Raji (cell line): ENCODE results near the gene SPEG.

Experiments used
- POLR2A ChIP-seq: IDR thresholded peaks from 2 replicates; pipeline ENCODE4 v1.6.1; 2011; ENCODE audit warnings: low read depth, low read length, control low read depth; ENCODE audit not compliant: insufficient read depth

Gene SPEG

DNA sequence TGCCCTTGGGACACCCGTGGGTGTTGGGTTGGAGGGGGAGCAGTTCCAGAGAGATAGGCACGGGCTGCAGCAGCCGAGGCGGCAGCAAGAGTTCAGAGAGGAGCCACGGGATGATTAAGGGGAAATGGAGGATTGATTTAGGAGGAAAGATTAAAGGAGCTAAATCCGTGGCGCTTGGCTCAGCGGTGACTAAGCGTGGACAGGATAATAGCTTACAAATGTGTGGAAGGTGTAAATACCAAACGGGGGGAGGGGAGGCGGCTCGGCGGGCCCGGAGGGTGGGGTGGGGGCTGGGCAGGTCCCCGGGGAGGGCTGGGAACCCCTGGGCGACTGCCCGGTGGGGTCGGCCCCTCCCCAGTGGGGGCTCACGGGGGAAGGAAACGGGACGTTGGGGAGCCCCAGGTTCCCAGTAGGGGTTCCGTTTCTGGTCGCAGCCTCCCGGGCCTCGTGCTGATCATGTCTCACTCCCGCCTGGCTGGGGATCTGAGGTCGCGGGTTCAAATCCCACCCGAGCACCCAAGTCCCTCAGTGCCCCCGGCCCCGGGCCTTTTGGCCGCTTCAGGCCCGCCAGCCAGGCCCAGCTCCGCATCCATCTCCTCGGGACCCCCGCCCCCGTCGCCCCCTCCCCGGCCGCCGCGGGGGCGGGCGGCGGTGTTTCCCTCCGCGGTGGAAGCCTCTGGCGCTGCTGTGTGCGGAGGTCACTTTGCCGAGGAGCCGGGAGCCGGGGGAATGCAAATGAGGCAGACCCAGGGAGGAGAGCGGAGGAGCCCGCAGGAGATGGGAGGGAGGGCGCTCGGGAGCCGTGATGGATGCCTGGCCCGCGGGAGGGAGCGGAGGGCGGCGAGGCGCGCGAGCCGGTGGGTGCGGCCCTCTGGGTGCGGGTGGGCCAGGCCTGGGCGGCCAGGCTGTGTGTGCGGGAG is 87.7 kb downstream of the SPEG start:
- TF ChIP-seq POLR2A = no peak

DNA sequence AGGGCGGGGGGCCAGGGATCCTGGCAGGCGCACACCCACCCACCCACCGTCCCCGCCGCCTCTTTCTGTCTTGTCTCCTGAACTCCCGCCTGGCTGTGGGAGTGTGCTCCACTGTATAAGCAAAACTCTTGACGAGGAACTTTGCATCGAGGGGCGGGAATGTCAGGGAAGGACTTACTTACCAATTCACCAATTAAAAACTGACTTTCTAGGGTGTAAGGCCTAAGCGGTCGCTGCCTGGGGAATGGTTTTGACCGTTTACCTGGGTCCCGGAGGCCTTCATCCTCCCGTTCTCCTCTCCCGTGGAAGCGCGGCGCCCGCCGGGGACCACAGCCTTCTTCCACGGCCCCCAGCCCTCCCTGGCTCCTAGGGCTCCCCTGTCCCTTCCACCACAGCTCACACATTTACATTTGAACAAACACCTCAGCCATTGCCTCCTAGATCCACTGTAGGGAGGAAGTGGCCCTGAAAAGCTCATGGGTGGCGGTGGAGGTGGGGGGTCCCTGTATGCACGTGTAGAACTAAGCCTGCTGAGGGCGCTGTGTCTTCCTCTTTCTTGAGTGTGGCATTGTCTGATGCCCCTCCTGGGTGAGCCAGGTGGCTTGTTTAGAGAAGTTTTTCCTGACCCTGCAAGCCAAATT is 88.5 kb downstream of the SPEG start:
- TF ChIP-seq POLR2A = no peak

DNA sequence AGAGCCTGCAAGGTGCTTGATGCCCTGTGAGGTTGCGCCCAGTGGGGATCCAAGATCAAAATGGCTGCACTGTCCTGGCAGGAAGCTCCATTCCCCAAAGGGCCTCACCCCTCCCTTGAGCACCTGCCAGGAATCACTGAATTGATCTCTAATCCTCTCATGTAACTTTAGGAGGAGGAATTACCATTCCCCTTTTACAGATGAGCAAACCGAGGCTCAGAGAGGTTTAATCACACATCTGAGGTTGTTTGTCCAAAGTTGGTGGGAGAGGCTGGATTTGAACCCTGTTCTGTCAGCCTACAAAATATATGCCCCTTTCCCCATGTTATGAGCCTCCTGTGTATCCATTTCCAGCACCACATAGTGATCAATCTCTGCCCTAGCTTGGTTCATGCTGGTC is 90.2 kb downstream of the SPEG start:
- TF ChIP-seq POLR2A = no peak

DNA sequence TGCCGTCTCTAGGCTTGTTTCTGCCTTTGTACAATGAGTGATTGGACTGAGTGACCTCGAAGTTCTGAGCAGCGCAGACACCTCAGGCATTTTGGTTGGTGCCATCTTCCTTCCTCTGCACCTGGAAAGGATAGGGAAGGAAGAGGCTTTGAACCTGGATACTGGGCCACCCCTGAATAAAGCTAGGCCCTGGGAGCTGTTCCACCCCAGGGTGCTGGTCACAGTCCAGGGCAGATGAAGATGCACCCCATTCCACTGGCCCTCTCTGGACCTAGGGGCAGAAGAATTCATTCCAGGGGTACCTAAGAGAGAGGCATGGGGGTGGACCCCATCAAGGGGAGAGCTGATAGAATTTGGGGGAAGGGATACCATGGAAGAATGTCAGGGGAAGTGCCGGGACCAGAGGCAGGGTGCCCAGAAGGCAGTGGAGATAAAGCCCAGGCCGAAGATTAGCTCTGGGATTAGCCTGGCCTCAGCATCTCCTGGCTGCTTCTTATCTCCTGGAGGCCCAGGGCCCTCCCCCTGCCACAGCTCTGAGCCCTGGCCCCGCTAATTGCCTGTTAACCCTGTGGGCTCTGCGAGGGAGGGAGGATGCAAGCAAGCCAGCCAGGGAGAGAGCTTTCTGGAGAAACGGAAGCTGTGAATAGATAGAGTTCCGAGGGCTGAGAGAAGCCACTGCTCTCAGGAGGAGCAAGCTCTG is 91.0 kb downstream of the SPEG start:
- TF ChIP-seq POLR2A = no peak

DNA sequence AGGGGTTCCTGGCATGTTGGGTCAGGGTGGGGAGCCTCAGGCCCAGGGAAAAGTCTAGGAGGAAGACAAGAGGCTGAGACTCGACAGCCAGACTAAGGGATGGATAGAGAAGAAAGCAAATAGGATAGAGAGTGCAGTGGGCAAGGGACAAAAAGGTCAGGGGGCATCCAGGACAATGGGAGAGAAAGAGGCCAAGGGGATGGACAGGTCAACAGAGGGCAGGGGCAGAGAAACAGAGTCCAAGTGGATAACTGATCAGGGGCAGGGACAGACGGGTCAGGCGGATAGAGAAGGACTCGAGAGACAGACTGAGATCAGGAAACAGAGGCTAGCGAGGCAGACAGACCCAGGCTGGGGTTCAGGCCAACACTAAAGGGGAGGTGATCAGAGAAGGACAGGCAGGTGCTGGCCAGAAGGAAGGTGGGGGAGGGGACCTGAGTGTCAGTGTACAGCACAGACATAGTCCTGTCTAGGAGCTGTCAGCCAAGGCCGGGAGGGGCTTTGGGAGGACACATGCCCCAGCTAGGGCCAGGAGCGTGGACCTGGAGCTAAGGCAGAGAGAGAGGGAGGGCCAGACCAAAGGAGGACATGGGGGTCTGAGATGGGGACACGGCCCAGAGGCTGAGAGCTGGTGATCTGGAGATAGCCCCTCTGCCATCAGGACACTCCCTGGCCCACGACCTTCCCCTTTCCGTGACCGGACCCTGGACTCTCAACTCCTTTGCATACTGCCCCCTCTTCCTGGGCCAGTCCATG is 91.9 kb downstream of the SPEG start:
- TF ChIP-seq POLR2A = no peak

DNA sequence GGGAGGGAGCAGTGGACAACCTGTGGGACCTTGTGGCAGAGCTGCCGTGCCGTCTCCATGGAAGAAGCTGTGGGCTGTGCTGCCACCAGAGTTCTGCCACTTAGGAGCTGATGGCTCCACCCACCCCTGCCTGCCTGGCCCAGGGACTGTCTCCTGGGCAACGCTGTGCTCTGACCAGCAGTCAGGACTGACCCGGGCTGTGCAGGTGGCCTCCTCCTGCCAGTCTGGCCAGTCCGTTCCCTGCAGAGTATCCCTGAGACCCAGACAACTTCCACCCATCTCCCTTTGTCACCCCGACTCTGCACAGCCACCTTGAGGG is 92.4 kb downstream of the SPEG start:
- no peak for TF ChIP-seq POLR2A

DNA sequence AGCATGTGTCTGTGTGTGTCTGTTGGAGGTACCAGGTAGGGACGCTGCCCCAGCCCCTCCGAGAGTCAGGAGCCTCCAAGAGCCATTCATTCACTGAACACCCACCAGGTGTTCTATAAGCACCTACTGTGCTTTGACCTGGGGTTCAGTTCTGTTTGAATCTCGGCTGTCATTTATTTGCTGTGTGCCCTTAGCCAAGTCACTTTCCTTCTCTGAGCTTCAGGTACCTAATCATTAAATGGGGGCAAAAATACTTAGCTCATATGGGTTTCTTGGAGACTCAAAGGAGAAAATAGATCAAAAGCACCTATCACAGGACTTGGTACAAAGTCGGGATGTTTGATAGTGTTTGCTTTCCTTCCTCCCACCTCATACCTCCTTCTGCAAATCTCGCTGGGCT is 92.8 kb downstream of the SPEG start:
- no peak for TF ChIP-seq POLR2A

DNA sequence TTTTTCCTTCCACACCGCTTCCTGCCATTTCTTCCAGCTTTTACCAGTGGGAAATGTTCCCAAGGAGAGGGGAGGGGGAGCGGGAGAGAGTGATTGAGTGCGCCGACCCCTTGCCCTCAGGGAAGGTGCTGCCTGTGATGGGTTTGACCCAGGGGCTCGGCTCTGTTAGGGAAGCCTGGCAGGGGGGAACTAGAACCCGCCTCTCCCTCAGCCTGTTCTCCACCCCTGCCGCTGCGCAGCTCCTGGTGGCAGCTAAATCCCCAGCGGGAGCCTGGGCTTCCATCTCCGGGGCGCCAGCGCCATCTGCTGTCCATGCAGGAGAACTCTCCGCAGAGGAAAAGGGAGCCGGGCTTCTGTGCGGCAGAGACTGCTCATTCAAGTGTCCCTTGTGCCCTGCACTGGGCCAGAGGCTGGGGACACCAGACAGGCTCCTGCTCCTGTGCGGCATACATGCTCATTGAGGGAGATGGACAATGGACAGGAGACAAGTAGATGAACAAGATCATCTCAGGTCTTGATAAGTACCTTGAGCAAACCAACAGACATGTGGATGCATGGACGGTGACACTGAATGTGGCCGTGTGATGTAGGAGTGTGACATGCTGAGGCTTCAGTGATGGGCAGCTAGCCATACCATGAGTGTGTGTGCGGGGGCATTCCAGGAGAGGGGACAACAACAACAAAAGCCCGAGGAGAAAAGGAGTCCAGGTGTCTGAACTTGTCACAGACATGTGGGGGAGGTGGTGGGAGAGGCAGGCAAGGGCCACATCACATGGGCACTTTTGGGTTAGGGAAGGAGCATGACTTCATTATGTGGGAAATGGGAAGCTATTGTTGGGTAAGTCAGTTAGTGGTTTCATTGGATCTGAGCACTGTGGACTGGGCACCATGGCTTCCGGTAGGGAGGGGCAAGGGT is 95.7 kb downstream of the SPEG start:
- TF ChIP-seq POLR2A = no peak

DNA sequence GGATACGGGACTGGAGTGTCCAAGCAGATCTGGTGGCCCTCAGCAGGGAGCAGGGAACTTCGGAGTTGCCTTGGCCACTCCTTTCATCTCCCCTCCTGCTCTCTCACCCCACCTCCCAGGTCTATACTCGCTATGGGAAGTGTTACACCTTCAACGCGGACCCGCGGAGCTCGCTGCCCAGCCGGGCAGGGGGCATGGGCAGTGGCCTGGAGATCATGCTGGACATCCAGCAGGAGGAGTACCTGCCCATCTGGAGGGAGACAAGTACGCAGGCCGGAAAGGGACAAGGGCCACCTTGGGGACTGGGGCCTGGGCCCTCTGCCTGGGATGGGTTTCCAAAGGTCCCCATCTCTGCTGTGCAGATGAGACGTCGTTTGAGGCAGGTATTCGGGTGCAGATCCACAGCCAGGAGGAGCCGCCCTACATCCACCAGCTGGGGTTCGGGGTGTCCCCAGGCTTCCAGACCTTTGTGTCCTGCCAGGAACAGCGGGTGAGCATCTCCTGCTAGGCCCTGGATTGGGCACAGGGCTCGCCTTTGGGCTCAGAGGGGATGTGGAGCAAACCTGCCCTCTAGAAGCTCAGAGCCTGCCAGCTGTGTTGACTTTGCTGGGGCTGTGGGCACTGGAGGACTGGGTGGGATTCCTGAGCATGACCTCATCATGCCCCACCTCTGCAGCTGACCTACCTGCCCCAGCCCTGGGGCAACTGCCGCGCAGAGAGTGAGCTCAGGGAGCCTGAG is 97.2 kb downstream of the SPEG start:
- TF ChIP-seq POLR2A = no peak

DNA sequence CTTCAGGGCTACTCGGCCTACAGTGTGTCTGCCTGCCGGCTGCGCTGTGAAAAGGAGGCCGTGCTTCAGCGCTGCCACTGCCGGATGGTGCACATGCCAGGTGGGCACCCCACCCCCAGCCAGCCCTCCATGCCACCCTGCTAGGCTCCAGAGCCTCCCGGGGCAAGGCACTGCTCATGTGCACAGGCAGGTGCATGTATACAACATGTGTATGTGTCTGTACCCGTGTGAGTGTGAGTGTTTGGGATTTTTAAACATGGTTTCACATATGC is 97.7 kb downstream of the SPEG start:
- no peak for TF ChIP-seq POLR2A

DNA sequence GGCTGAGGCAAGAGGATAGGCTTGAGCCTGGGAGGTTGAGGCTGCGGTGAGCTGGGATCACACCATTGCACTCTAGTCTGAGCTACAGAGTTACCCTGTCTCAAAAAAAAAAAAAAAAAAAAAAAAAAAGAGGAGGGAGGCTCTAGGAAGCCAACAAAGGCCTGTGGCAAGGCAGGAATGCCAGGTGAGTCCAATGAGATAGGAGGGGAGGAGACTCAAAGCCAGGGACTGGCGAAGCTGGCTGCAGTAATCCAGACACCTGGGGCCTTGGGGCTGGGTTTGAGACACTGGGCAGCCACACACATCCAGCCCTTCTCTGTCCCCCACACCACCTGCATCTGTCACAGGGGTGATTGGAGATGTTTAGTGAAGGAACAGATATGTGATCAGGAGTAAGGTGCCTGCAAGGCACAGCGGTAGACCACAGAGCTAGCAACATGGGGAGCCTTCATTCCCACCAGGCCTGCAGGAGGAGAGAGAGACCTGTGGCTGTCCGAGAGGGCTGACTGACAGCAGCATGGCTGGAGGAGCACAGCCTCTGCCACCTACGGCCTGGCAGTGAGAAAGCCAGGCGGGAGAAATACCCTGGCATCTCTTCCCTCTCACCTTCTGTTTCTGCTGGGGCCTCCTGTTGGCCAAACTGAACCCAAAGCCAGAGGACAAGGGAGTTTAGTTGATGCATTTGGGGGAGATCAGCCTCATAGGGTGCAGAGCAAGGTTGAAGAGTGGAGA is 99.5 kb downstream of the SPEG start:
- TF ChIP-seq POLR2A = no peak

DNA sequence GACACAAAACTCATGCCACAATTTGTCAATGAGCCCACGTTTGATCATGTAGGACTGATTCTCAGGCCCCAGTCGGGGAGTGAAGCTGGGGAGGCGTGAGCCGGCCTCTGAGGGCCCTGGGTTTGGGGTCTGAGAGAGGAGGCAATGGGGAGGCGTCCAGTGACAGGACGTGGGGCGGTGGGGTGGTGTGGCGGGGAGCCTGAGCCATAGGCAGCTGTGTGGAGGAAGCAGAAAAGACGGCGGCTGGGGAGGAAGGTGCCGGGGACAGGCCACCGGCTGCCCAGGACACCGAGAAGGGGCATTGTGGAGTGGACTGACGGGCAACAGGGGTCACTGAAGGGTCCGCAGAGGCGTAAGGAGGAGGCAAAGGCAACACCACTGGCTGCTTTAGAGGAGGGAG is 101.8 kb downstream of the SPEG start:
- no peak for TF ChIP-seq POLR2A

DNA sequence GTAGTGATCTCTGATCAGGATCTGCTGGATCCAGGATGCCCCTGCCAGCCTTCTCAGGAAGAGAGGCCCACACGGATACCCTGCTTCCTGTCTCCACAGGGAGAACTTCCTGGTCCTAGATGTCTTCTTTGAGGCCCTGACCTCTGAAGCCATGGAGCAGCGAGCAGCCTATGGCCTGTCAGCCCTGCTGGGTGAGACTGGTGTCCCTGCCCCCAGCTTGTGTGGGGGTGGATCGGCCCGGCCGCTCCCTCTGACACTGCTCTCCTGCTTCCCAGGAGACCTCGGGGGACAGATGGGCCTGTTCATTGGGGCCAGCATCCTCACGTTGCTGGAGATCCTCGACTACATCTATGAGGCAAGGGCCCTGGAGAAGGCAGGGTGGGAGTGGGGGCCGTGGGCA is 102.3 kb downstream of the SPEG start:
- no peak for TF ChIP-seq POLR2A
